Testis (tissue), 3 donors: Measurements from ENCODE around the gene PLCB1. TPM values are rescaled to one million over a fixed set of nuclear protein-coding genes. Genes with fewer than 3 reads are reported as not detected.

Experiments
- DNase-seq: peaks from one replicate; pipeline ENCODE4 v3.0.0-alpha.2; 2019
- H3K27ac ChIP-seq, 2 donors: fragments of 200-600 bp; sonication (generic); one replicate each; pipeline ENCODE4 v1.5.1; 2019
- H3K27me3 ChIP-seq: fragments of 200-600 bp; sonication (generic); one replicate; pipeline ENCODE4 v1.5.1; 2019
- H3K36me3 ChIP-seq: fragments of 200-600 bp; sonication (generic); one replicate; pipeline ENCODE4 v1.5.1; 2017; ENCODE audit warnings: low read depth; ENCODE audit errors: missing control alignments
- H3K4me1 ChIP-seq: fragments of 200-600 bp; sonication (generic); one replicate; pipeline ENCODE4 v1.5.1; 2019
- H3K4me3 ChIP-seq, 2 donors: fragments of 200-600 bp; sonication (generic); one replicate each; pipeline ENCODE4 v1.5.1; 2017 to 2019
- H3K9me3 ChIP-seq: fragments of 200-600 bp; sonication (generic); one replicate; pipeline ENCODE4 v1.5.1; 2017
- CTCF ChIP-seq, 3 experiments: fragments of 450-650 bp in 2 of 3; fragments of 200-600 bp in 1 of 3; sonication (generic) in 1 of 3; IDR thresholded peaks; one replicate each; pipeline ENCODE4 v1.5.1; 2016 to 2019; ENCODE audit warnings: antibody characterized with exemption in 3 of 3, mild to moderate bottlenecking in 2 of 3, moderate library complexity in 1 of 3
- POLR2A ChIP-seq: fragments of 450-650 bp; IDR thresholded peaks from one replicate; pipeline ENCODE4 v1.6.1; 2017; ENCODE audit warnings: antibody characterized with exemption, mild to moderate bottlenecking, moderate library complexity
- WGBS, 2 donors: methylation state at CpG; one replicate each; pipeline ENCODE4 v1.1.5; 2018; 5-methylcytosine and 5-hydroxymethylcytosine counted together
- intact Hi-C: fragments of 100-400 bp; cut with DNase I; formaldehyde crosslinking; loops from one replicate; pipeline ENCODE4 v1.15.1; 2023; ENCODE audit warnings: low total_unique reads
- polyA plus RNA-seq: library from polyadenylated mRNA; stranded (reverse); fragments of 350-450 nt; fragmentation: Illumina TruSeq; extraction: RNeasy Lipid Tissue Mini Kit (QIAGEN cat#74804); gene quantifications from one replicate; pipeline ENCODE4 v1.2.3, GENCODE V29; 2014; ENCODE audit warnings: low read depth, low replicate concordance; ENCODE audit not compliant: insufficient read depth
- total RNA-seq, 2 donors: library from RNA; depleted of rRNA; stranded (reverse); fragments of >200 nt; gene quantifications; one replicate each; pipeline ENCODE4 v1.2.3, GENCODE V29; 2016

PLCB1 gene
- total and polyA plus RNA-seq, 3 donors from 2014 or later, result 3.1 to 9.8 (median 8.2) TPM

- H3K4me3 ChIP-seq, result no peak overlapping the region
- no peak overlapping the region for H3K27ac ChIP-seq
- no peak for DNase-seq
- H3K9me3 ChIP-seq, result no peaks in the 10 kb centered on the region
- H3K36me3 ChIP-seq, result no peaks in the 10 kb centered on the region
- no peak for TF ChIP-seq CTCF (IDR thresholded peaks at IDR 0.05)
- TF ChIP-seq POLR2A, result no peak
- H3K4me1 ChIP-seq, result no peaks in the 10 kb centered on the region
- no peaks in the 10 kb centered on the region for H3K27me3 ChIP-seq
- intact Hi-C loops, result no loop called here
- 90 to 93% methylated on average over 3 of the region's 3 CpGs for whole genome bisulfite sequencing, 2 donors
Observed at GRCh38 chr20:8318965-8319625, 187.0 kb downstream of the PLCB1 start.

- intact Hi-C loops, result no loop called here
- H3K4me3 ChIP-seq, result no peak overlapping the region
- DNase-seq, result no peak
Observed at GRCh38 chr20:8320306-8320705, 188.2 kb downstream of the PLCB1 start.

DNA sequence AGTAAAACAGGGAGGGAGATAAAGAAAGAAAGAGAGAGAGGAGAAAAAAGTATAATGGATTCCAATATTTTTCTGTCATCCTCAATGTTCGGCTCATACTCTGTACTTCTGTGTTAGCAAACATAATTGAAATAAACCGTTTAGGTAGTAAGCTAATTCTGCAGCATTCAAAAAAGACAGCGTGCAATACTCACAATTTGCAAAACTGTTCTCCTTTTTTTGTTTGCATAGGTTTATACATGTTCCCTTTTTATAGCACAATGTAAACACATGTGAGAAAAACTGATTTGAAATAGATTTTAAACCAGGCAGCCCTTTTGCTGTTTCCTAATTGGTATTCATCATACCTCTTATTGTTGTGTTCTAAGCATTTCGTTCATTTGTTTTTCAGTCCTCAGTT lies 188.9 kb downstream of the PLCB1 start:
- intact Hi-C loops, result no loop called here
- Histone ChIP-seq H3K4me3 (no peak overlapping the region), H3K4me1 (no peaks in the 10 kb centered on the region), H3K9me3 (no peaks in the 10 kb centered on the region), H3K36me3 (no peaks in the 10 kb centered on the region), H3K27me3 (no peaks in the 10 kb centered on the region), H3K27ac (no peak overlapping the region)
- 88 to 94% methylated on average over 4 of the region's 4 CpGs for WGBS, 2 donors
- no peak for DNase-seq
- TF ChIP-seq POLR2A, result no peak

More at GRCh38 chr20:8320306-8320705, 188.2 kb downstream of the PLCB1 start:
- Histone ChIP-seq H3K36me3 (no peaks in the 10 kb centered on the region), H3K4me1 (no peaks in the 10 kb centered on the region), H3K27ac (no peak overlapping the region), H3K27me3 (no peaks in the 10 kb centered on the region), H3K9me3 (no peaks in the 10 kb centered on the region)
- TF ChIP-seq CTCF (IDR thresholded peaks at IDR 0.05) (no peak), POLR2A (no peak)
- WGBS, 2 donors, result 93 to 100% methylated on average over 1 of the region's 1 CpG

DNA sequence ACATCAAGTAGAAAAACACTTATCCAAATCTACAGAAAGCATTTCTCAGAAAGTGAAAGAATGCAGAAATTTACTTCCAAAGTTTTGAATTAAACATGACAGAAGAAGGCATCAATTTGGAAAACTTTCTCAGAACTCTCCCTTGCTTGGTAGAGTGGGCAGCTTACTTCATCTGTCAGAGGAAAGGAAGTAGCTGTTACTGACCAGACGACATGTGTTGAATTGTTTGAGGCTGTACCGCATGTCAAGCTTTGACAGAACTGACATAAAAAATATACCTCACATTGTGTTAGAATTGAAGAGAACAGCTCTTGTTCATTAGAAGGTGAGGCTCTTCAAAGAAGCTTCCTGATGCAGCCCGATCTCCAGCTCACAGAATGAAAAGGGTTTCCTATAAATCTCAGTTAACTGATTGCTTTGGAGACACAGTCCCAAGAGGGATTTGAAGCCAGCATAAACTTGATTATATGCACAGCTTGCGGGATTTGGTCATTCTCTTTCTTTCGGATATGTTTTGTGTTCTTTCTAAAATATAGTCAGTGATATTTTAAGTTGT lies 190.7 kb downstream of the PLCB1 start:
- intact Hi-C loops, result no loop called here
- 83 to 86% methylated on average over 5 of the region's 5 CpGs for WGBS, 2 donors
- Histone ChIP-seq H3K27ac (no peak overlapping the region), H3K36me3 (no peaks in the 10 kb centered on the region), H3K4me1 (no peaks in the 10 kb centered on the region), H3K9me3 (no peaks in the 10 kb centered on the region), H3K4me3 (no peak overlapping the region), H3K27me3 (no peaks in the 10 kb centered on the region)
- TF ChIP-seq POLR2A (no peak), CTCF (IDR thresholded peaks at IDR 0.05) (no peak)
- no peak for DNase-seq

GRCh38 chr20:8326191-8326590 lies 194.1 kb downstream of the PLCB1 start:
- Histone ChIP-seq H3K9me3 (no peaks in the 10 kb centered on the region), H3K4me1 (no peaks in the 10 kb centered on the region), H3K4me3 (no peak overlapping the region), H3K36me3 (no peaks in the 10 kb centered on the region), H3K27me3 (no peaks in the 10 kb centered on the region), H3K27ac (no peak overlapping the region)
- 83 to 87% methylated on average over 3 of the region's 3 CpGs for WGBS, 2 donors
- TF ChIP-seq CTCF (IDR thresholded peaks at IDR 0.05), result no peak
- no peak for TF ChIP-seq POLR2A
- intact Hi-C loops, result no loop called here
- DNase-seq, result no peak
